Retinal pigment epithelial cell (primary cell): ENCODE results near the gene ADAMTS2.

Experiments used
- DNase-seq: peaks from one replicate; pipeline ENCODE4 v3.0.0-alpha.2; 2010; ENCODE audit warnings: low read depth
- H3K4me3 ChIP-seq: 2 replicates; pipeline ENCODE4 v1.5.1; 2011; ENCODE audit warnings: mild to moderate bottlenecking, low read length, control low read depth, moderate library complexity
- CTCF ChIP-seq: conservative IDR thresholded peaks from 2 replicates; pipeline ENCODE4 v1.5.1; 2011; ENCODE audit warnings: low read depth, low read length, control low read depth, inconsistent platforms

ADAMTS2 gene

DNA sequence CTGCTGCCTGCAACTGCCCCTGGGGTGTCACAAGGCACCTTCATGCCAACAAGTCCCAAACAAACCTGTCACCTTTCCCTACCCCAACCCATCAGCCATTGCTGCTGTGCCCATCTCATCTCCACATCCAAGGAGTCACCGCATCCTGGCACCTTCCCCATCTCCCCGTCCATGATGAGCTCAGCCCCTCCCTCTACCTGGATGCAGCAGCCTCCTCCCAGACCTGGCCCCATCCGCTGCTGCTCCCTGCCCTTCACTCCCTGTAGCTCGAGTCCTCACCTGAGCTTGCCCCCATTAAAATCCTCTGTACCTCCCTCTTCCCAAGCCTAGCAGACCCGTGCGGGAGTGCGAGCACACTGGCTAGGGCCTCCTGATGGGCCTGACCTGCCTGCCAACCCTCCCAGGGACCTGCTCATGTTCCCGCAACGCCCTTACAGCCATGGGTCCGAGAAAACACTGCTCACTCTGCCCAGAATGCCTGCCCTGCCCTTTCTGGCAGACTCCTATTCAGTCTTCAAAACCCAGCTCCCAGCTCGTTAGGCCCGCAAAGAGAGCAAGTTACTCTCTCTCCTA, 110.6 kb downstream of the ADAMTS2 start:
- no peak for DNase-seq
- no peak overlapping the region for H3K4me3 ChIP-seq
- TF ChIP-seq CTCF = no peak

GRCh38 chr5:179233909-179234562, 111.2 kb downstream of the ADAMTS2 start:
- no peak overlapping the region for H3K4me3 ChIP-seq
- TF ChIP-seq CTCF = no peak
- no peak for DNase-seq

DNA sequence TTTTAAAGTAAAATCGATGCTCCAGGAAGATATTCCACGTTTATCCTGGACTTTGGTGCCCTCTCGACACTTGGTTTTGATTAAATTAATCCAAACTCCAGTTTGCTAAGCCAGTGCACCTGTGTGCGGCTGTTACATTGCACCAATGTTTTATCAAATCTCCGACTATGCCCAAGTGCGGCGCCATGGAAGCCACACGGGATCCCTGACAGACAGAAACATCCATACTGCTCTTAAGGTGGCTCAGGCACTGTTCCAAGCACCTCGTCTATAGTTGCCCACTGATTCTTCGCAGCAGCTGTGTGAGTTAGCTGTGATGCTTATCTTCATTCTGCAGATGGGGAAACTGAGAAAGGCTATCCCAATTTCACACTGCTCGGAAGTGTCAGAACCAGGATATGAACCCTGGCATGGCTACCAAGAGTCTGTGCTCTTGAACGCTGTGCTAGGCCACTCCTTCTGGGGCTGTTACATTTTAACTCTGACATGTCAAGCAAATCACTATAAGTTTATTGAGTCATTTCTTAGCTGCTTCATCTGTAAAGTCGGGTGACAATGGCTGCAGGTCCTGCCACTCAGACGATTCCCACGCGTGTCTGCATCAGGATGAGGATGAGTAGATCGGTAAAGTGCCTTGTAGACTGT, 113.0 kb downstream of the ADAMTS2 start:
- no peak for DNase-seq
- H3K4me3 ChIP-seq = no peak overlapping the region
- no peak for TF ChIP-seq CTCF

- TF ChIP-seq CTCF = no peak
- H3K4me3 ChIP-seq = no peak overlapping the region
- no peak for DNase-seq
Observed at GRCh38 chr5:179231309-179231708, 114.0 kb downstream of the ADAMTS2 start.

GRCh38 chr5:179230061-179230461, 115.2 kb downstream of the ADAMTS2 start:
- no peak for DNase-seq
- no peak overlapping the region for H3K4me3 ChIP-seq
- no peak for TF ChIP-seq CTCF

- no peak for DNase-seq
- TF ChIP-seq CTCF = no peak
- H3K4me3 ChIP-seq = no peak overlapping the region
Observed at GRCh38 chr5:179229331-179229831, 115.9 kb downstream of the ADAMTS2 start.
